ENCODE data around the gene URB1. TPM values are rescaled to one million over a fixed set of nuclear protein-coding genes. Genes with fewer than 3 reads are reported as not detected.

Gene URB1
- total RNA-seq, 1 donor: 21.7 TPM

DNA sequence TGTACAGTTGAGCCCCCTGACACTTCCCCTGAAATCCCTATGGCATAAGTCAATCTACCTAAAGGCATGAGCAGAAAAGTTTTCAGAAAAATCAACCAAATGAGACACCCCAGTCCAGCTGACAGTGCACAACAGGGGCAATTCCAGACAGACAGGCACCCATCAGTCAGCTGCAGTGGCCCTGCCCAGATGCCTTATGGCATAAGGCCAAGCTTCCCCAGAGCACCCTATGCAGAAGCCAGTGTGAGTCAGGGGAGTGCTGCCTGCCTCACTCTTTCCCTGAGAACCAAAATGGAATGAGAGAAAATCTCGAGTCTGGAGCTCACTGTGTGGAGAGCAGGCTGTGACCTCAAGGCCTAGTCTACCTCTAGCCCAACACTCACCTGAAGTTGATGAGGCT is 56.1 kb downstream of the URB1 start:
- no peak overlapping the region for H3K4me2 ChIP-seq (ENCODE audit: insufficient read depth, low read length)
- H3K9me3 ChIP-seq (ENCODE audit: low read depth, low read length): no peaks in the 10 kb centered on the region
- H3K27ac ChIP-seq (ENCODE audit: low read depth, low read length): no peak overlapping the region
- no peak for DNase-seq (ENCODE audit: insufficient read length, low spot score, missing footprints)
- peaks cover 3% of the 10 kb centered on the region for H4K20me1 ChIP-seq (ENCODE audit: insufficient read depth, low read length)
- H2AFZ ChIP-seq (ENCODE audit: low read length): no peak overlapping the region
- TF ChIP-seq, protein P1, sequence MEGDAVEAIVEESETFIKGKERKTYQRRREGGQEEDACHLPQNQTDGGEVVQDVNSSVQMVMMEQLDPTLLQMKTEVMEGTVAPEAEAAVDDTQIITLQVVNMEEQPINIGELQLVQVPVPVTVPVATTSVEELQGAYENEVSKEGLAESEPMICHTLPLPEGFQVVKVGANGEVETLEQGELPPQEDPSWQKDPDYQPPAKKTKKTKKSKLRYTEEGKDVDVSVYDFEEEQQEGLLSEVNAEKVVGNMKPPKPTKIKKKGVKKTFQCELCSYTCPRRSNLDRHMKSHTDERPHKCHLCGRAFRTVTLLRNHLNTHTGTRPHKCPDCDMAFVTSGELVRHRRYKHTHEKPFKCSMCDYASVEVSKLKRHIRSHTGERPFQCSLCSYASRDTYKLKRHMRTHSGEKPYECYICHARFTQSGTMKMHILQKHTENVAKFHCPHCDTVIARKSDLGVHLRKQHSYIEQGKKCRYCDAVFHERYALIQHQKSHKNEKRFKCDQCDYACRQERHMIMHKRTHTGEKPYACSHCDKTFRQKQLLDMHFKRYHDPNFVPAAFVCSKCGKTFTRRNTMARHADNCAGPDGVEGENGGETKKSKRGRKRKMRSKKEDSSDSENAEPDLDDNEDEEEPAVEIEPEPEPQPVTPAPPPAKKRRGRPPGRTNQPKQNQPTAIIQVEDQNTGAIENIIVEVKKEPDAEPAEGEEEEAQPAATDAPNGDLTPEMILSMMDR (IDR thresholded peaks at IDR 0.05; ENCODE audit: extremely low read depth, low read depth, low read length): no peak
- no peaks in the 10 kb centered on the region for H3K4me1 ChIP-seq (ENCODE audit: insufficient read depth, low read length)
- no peaks in the 10 kb centered on the region for H3K79me2 ChIP-seq (ENCODE audit: insufficient read depth, low read length)
- no peak overlapping the region for H3K4me3 ChIP-seq (ENCODE audit: insufficient read depth, low read length)
- no peaks in the 10 kb centered on the region for H3K27me3 ChIP-seq (ENCODE audit: insufficient read depth, low read length)
- peaks cover 86% of the 10 kb centered on the region for H3K36me3 ChIP-seq (ENCODE audit: insufficient read depth, low read length)

DNA sequence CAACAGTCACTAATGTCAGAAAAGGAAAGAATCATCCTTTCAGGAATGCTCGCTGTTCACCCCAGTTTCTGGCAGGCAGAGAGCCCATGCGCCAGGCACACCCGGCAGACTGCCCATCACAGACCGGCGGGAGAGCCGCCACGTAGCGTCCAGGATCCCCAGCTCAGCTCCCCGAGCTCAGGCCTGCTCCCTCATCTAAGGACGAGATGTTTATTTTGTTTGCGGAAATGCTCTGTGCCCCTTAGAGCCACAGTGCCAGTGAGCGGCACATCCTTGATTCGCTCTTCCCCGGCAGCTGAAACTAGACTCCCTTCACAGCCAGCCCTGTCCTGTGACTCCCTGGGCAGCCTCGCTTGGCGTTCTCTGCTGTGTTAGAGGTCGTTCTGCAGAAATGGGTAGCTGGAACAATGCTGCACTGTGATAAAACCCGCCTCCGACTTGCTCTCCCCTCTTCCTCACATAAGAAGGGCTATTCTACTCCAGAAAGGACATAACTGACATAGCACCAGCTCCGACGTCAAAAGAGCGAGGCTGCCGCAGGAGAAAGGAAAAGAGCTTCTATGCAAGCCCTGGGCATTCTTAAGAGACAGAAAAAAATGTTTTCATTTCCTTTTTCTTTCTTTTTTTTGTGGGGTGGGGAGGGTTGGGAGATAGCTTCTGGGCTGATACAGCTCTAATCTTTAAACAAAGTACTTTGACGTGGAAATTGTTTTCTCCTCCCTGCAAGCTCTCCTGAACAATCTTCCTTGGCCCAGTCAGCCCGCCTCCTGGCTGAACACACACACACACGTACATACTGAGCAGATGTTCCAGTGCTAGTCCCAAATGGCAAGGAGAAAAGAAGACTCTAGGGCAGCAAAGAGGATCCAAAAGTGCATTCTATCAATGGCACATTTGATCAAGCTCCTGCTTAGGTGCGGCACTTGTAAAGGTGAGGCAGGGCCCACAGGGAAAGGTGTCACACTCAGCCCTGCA is 56.9 kb downstream of the URB1 start:
- no peaks in the 10 kb centered on the region for H3K4me1 ChIP-seq (ENCODE audit: insufficient read depth, low read length)
- no peaks in the 10 kb centered on the region for H3K27me3 ChIP-seq (ENCODE audit: insufficient read depth, low read length)
- no peak overlapping the region for H2AFZ ChIP-seq (ENCODE audit: low read length)
- no peaks in the 10 kb centered on the region for H3K9me3 ChIP-seq (ENCODE audit: low read depth, low read length)
- no peak for DNase-seq (ENCODE audit: insufficient read length, low spot score, missing footprints)
- H3K27ac ChIP-seq (ENCODE audit: low read depth, low read length): no peak overlapping the region
- H3K4me2 ChIP-seq (ENCODE audit: insufficient read depth, low read length): no peak overlapping the region
- peaks cover 3% of the 10 kb centered on the region for H4K20me1 ChIP-seq (ENCODE audit: insufficient read depth, low read length)
- no peak overlapping the region for H3K4me3 ChIP-seq (ENCODE audit: insufficient read depth, low read length)
- H3K79me2 ChIP-seq (ENCODE audit: insufficient read depth, low read length): no peaks in the 10 kb centered on the region
- H3K36me3 ChIP-seq (ENCODE audit: insufficient read depth, low read length): peaks cover 85% of the 10 kb centered on the region
- TF ChIP-seq, protein P1 (IDR thresholded peaks at IDR 0.05; ENCODE audit: extremely low read depth, low read depth, low read length): no peak

DNA sequence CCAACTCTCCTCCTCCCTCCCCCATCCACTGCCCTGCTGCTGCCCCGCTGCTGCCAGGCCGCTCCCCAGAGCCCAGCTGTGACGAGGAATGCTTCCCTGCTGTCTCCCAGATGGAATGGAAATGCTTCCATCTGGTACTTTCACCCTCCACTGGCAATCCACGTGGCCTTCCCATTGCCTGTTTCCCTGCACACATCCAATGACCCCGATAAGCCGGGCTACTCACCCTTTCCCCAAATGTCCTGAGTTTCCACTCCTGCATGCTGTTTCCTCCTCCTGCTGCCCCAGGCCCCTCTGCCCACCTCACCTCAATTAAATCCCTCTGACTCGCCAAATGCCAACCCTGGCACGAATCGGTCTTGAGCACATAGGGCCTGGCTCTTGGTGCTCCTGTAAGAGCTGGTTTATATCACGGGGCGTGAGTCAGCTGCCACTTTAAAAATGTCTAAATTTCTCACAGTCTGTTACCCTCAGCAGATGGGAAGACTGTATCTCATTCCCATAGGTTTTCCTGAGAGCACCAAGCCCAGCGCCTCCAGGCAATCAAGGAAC is 57.8 kb downstream of the URB1 start:
- Histone ChIP-seq H3K27ac (ENCODE audit: low read depth, low read length) (no peak overlapping the region), H3K4me3 (ENCODE audit: insufficient read depth, low read length) (no peak overlapping the region), H4K20me1 (ENCODE audit: insufficient read depth, low read length) (peaks cover 3% of the 10 kb centered on the region), H3K36me3 (ENCODE audit: insufficient read depth, low read length) (peaks cover 82% of the 10 kb centered on the region), H3K79me2 (ENCODE audit: insufficient read depth, low read length) (no peaks in the 10 kb centered on the region), H3K9me3 (ENCODE audit: low read depth, low read length) (no peaks in the 10 kb centered on the region), H3K4me1 (ENCODE audit: insufficient read depth, low read length) (no peaks in the 10 kb centered on the region), H3K4me2 (ENCODE audit: insufficient read depth, low read length) (no peak overlapping the region), H2AFZ (ENCODE audit: low read length) (no peak overlapping the region), H3K27me3 (ENCODE audit: insufficient read depth, low read length) (no peaks in the 10 kb centered on the region)
- TF ChIP-seq, protein P1 (IDR thresholded peaks at IDR 0.05; ENCODE audit: extremely low read depth, low read depth, low read length): no peak
- no peak for DNase-seq (ENCODE audit: insufficient read length, low spot score, missing footprints)
